A549 (cell line): Measurements from ENCODE around the gene OVCH1. TPM values are rescaled to one million over a fixed set of nuclear protein-coding genes. Genes with fewer than 3 reads are reported as not detected.
"Not testable (repeated sequence)": the region's sequence is repeated elsewhere in the genome, so short reads cannot be mapped to it uniquely, and the experiment has no call there.

Experiments used
- ATAC-seq, 2 experiments: fragments of 200-7000 bp in 1 of 2; fragments of >200 bp in 1 of 2; cut with Nextera tagmentation in 1 of 2; cut with Tn5 transposase in 1 of 2; 3 replicates each; pipeline versions ENCODE4 v1.8.0 to v1.9.1; 2018 to 2020; ENCODE audit warnings: mild to moderate bottlenecking in 1 of 2, moderate library complexity in 1 of 2
- CTCF ChIA-PET: fragments of 300-600 bp; sonication (Branson Sonifier 250); formaldehyde crosslinking; extraction: SDS; loops from one replicate; lab custom pipeline; 2021; ENCODE audit warnings: antibody characterized with exemption, inconsistent platforms; lab: Yijun Ruan, JAX
- POLR2A ChIA-PET: fragments of 350-600 bp; formaldehyde crosslinking; extraction: SDS; loops from one replicate; lab custom pipeline; 2021; ENCODE audit warnings: antibody characterized with exemption, inconsistent platforms; lab: Yijun Ruan, JAX
- DNase-seq, 2 experiments: peaks; one replicate each; pipeline versions ENCODE4 v3.0.0 to v3.0.0-alpha.2; 2011 to 2016; ENCODE audit warnings: low read depth in 1 of 2, low spot score in 1 of 2
- FAIRE-seq: peaks from 2 replicates; lab custom pipeline; 2011; peaks lifted over from hg19 to GRCh38; lab: Jason Lieb, UNC
- H3K27ac ChIP-seq, 2 experiments: fragments of >200 bp; sonication (Bioruptor Twin); formaldehyde crosslinking; 3 replicates each; pipeline ENCODE4 v1.5.1; 2016 to 2017
- H3K4me1 ChIP-seq: fragments of >200 bp; sonication (Bioruptor Twin); formaldehyde crosslinking; 3 replicates; pipeline ENCODE4 v1.6.1; 2016
- H3K4me2 ChIP-seq: fragments of >200 bp; sonication (Bioruptor Twin); formaldehyde crosslinking; 3 replicates; pipeline ENCODE4 v1.6.1; 2016
- H3K4me3 ChIP-seq: fragments of >200 bp; sonication (Bioruptor Twin); formaldehyde crosslinking; 3 replicates; pipeline ENCODE4 v1.5.1; 2016
- H3K9me3 ChIP-seq: fragments of >200 bp; sonication (Bioruptor Twin); formaldehyde crosslinking; 3 replicates; pipeline ENCODE4 v1.6.1; 2016
- CHD4 ChIP-seq: fragments of 200-600 bp; sonication (generic); IDR thresholded peaks from 2 replicates; pipeline ENCODE4 v1.6.1; 2016; ENCODE audit warnings: antibody characterized with exemption, mild to moderate bottlenecking, borderline replicate concordance
- E2F6 ChIP-seq: IDR thresholded peaks from 2 replicates; pipeline ENCODE4 v1.6.1; 2012; ENCODE audit warnings: low read depth, borderline replicate concordance
- EHMT2 ChIP-seq: fragments of 200-600 bp; sonication (generic); IDR thresholded peaks from 2 replicates; pipeline ENCODE4 v1.6.1; 2016; ENCODE audit warnings: antibody characterized with exemption, low read depth, mild to moderate bottlenecking, moderate library complexity
- ELK1 ChIP-seq: fragments of 150-350 bp; IDR thresholded peaks from 2 replicates; pipeline ENCODE4 v1.6.1; 2014; ENCODE audit warnings: low read depth, mild to moderate bottlenecking, low read length
- HOXA7 ChIP-seq: fragments of 250-450 bp; sonication (Bioruptor Pico); IDR thresholded peaks from 2 replicates; pipeline ENCODE4 v1.5.0; 2020; ENCODE audit warnings: mild to moderate bottlenecking, moderate library complexity
- HOXB13 ChIP-seq: fragments of 250-450 bp; sonication (Bioruptor Pico); IDR thresholded peaks from 2 replicates; pipeline ENCODE4 v1.5.0; 2020; ENCODE audit warnings: low read depth, mild to moderate bottlenecking, moderate library complexity
- HOXB5 ChIP-seq: fragments of 250-450 bp; sonication (Bioruptor Pico); IDR thresholded peaks from 2 replicates; pipeline ENCODE4 v1.5.0; 2020; ENCODE audit warnings: mild to moderate bottlenecking, moderate library complexity
- JUN ChIP-seq, 2 experiments: fragments of >200 bp; sonication (Bioruptor Twin); formaldehyde crosslinking; IDR thresholded peaks; 2 replicates in 1 of 2; 3 replicates in 1 of 2; pipeline ENCODE4 v1.6.1; 2016 to 2017
- MAFK ChIP-seq: fragments of 450-650 bp; IDR thresholded peaks from 2 replicates; pipeline ENCODE4 v1.6.1; 2014; ENCODE audit not compliant: partially characterized antibody
- MAX ChIP-seq: IDR thresholded peaks from 2 replicates; pipeline ENCODE4 v1.6.1; 2012
- NFE2L2 ChIP-seq: fragments of 150-350 bp; conservative IDR thresholded peaks from 2 replicates; pipeline ENCODE4 v1.6.1; 2014; ENCODE audit warnings: low read length
- PHF8 ChIP-seq: fragments of 200-600 bp; sonication (generic); IDR thresholded peaks from 2 replicates; pipeline ENCODE4 v1.6.1; 2016; ENCODE audit warnings: low read depth, mild to moderate bottlenecking, antibody characterized with exemption, moderate library complexity, borderline replicate concordance
- POLR2A ChIP-seq: IDR thresholded peaks from 2 replicates; pipeline ENCODE4 v1.6.1; 2012; ENCODE audit warnings: mild to moderate bottlenecking, low read length
- RCOR1 ChIP-seq: fragments of 150-350 bp; IDR thresholded peaks from 2 replicates; pipeline ENCODE4 v1.6.1; 2014; ENCODE audit warnings: antibody characterized with exemption, low read length, low read depth
- RNF2 ChIP-seq: fragments of 200-600 bp; sonication (generic); IDR thresholded peaks from 2 replicates; pipeline ENCODE4 v1.6.1; 2016; ENCODE audit warnings: low read depth, mild to moderate bottlenecking, antibody characterized with exemption, moderate library complexity, borderline replicate concordance
- SMC3 ChIP-seq: fragments of >200 bp; sonication (Bioruptor Twin); formaldehyde crosslinking; IDR thresholded peaks from 3 replicates; pipeline ENCODE4 v1.6.1; 2018; ENCODE audit warnings: inconsistent platforms
- TFCP2L1 ChIP-seq: fragments of 250-450 bp; sonication (Bioruptor Pico); IDR thresholded peaks from 2 replicates; pipeline ENCODE4 v1.5.0; 2021; ENCODE audit warnings: mild to moderate bottlenecking
- TP53 ChIP-seq: fragments of 250-450 bp; sonication (Bioruptor Pico); IDR thresholded peaks from 2 replicates; pipeline ENCODE4 v1.5.0; 2021; ENCODE audit warnings: mild to moderate bottlenecking, moderate library complexity
- USF2 ChIP-seq: fragments of 450-650 bp; IDR thresholded peaks from 2 replicates; pipeline ENCODE4 v1.6.1; 2014; ENCODE audit warnings: antibody characterized with exemption
- ZC3H11A ChIP-seq: fragments of 450-650 bp; IDR thresholded peaks from 2 replicates; pipeline ENCODE4 v1.6.1; 2014; ENCODE audit warnings: antibody characterized with exemption, mild to moderate bottlenecking
- ZFP36 ChIP-seq: fragments of 450-650 bp; IDR thresholded peaks from 2 replicates; pipeline ENCODE4 v1.6.1; 2014; ENCODE audit warnings: borderline replicate concordance; ENCODE audit not compliant: partially characterized antibody
- ZSCAN20 ChIP-seq: fragments of 250-450 bp; sonication (Bioruptor Pico); IDR thresholded peaks from 2 replicates; pipeline ENCODE4 v1.8.0; 2022; ENCODE audit warnings: mild to moderate bottlenecking, moderate library complexity
- WGBS: methylation state at CpG from one replicate; pipeline ENCODE4 v1.1.6; 2017; ENCODE audit errors: missing lambda C conversion rate; 5-methylcytosine and 5-hydroxymethylcytosine counted together
- polyA plus RNA-seq, 4 experiments: library from polyadenylated mRNA; depleted of rRNA in 3 of 4; stranded (reverse); fragments of >200 nt; fragmentation: RNase III in 1 of 4; extraction: RNeasy Plus Mini Kit Qiagen cat#74134 plus additional on column Dnase treatment in 1 of 4; gene quantifications; 2 replicates in 3 of 4; 3 replicates in 1 of 4; pipeline ENCODE4 v1.2.3, GENCODE V29; 2011 to 2017
- TF ChIP-seq, protein P1 (sequence below): fragments of >200 bp; sonication (Bioruptor Twin); formaldehyde crosslinking; IDR thresholded peaks from 3 replicates; pipeline ENCODE4 v1.5.1; 2016

The OVCH1 gene
- polyA plus RNA-seq, 2 of the 4 experiments (the other 2 are of a cell fraction): not detected

DNA sequence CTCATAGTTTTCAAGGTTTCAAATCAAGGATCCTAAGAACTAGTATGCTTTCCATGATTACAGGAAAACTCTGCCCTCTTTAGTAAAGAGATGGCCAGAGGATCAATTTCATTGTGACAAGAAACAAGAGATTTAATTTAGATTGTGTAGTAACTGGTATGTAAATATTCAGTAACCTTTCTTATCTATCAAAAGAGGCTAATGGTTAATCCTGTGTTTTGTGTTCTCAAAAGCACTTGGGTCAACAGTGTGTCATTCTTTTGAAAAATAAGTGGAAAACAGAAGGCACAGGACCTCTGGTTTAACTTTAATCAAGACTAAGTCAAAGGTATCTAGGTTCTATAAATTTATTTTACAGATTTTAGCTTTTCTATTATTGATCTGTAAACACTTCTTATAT is 59.9 kb downstream of the OVCH1 start:
- POLR2A ChIA-PET: interaction anchor here (1.1 kb wide), 1 partner anchor 57 kb away, joined by 3 read pairs; the partner anchor contains the start of gene ERGIC2
- no peak for DNase-seq

DNA sequence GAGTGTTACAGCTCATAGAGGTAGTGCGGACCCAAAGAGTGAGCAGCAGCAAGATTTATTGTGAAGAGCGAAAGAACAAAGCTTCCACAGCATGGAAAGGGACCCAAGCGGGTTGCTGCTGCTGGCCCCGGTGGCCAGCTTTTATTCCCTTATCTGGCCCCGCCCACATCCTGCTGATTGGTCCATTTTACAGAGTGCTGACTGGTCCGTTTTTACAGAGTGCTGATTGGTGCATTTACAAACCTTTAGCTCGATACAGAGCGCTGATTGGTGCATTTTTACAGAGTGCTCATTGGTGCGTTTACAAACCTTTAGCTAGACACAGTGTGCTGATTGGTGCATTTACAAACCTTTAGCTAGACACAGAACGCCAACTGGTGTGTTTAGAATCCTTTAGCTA is 60.7 kb downstream of the OVCH1 start:
- CTCF ChIA-PET, DNase-seq, ATAC-seq, H3K4me3 ChIP-seq, H3K9me3 ChIP-seq, FAIRE-seq, H3K4me1 ChIP-seq, H3K4me2 ChIP-seq, H3K27ac ChIP-seq: not testable (repeated sequence)
- TF ChIP-seq MAFK: peak; percentile 62
- WGBS: 45% methylated on average over 10 of the region's 10 CpGs
- POLR2A ChIA-PET: interaction anchor here (1.1 kb wide), 1 partner anchor 56 kb away, joined by 3 read pairs; the partner anchor contains the start of gene ERGIC2

More for the DNA sequence above, 59.9 kb downstream of the OVCH1 start:
- Histone ChIP-seq H3K27ac (no peak overlapping the region), H3K9me3 (no peaks in the 10 kb centered on the region; the same call in 2 of the 3 replicates), H3K4me3 (no peak overlapping the region)
- TF ChIP-seq EHMT2 (no peak), TP53 (no peak), ZFP36 (no peak), RCOR1 (no peak), HOXB13 (CRISPR knock-in tag) (no peak), ZC3H11A (no peak), JUN (IDR thresholded peaks at IDR 0.05) (no peak), SMC3 (no peak), PHF8 (no peak), MAFK (no peak), RNF2 (no peak), ZSCAN20 (CRISPR knock-in tag) (no peak), HOXA7 (CRISPR knock-in tag) (no peak), CHD4 (no peak)
- TF ChIP-seq, protein P1, sequence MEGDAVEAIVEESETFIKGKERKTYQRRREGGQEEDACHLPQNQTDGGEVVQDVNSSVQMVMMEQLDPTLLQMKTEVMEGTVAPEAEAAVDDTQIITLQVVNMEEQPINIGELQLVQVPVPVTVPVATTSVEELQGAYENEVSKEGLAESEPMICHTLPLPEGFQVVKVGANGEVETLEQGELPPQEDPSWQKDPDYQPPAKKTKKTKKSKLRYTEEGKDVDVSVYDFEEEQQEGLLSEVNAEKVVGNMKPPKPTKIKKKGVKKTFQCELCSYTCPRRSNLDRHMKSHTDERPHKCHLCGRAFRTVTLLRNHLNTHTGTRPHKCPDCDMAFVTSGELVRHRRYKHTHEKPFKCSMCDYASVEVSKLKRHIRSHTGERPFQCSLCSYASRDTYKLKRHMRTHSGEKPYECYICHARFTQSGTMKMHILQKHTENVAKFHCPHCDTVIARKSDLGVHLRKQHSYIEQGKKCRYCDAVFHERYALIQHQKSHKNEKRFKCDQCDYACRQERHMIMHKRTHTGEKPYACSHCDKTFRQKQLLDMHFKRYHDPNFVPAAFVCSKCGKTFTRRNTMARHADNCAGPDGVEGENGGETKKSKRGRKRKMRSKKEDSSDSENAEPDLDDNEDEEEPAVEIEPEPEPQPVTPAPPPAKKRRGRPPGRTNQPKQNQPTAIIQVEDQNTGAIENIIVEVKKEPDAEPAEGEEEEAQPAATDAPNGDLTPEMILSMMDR: no peak
- TF ChIP-seq, all 56 proteins: peak for 0
- FAIRE-seq (peak; percentile 59), ATAC-seq (no peak)
- Histone ChIP-seq H3K4me2 (no peak overlapping the region), H3K4me1 (no peaks in the 10 kb centered on the region)
- CTCF ChIA-PET: no interaction called here

- Histone ChIP-seq H3K4me1 (no peaks in the 10 kb centered on the region), H3K27ac (no peak overlapping the region), H3K4me3 (no peak overlapping the region), H3K4me2 (no peak overlapping the region), H3K9me3 (no peaks in the 10 kb centered on the region)
- FAIRE-seq (no peak), DNase-seq (no peak), ATAC-seq (no peak)
- no peak for TF ChIP-seq CHD4
- TF ChIP-seq E2F6: no peak
- no peak for TF ChIP-seq HOXB13 (CRISPR knock-in tag)
- TF ChIP-seq TFCP2L1 (CRISPR knock-in tag): no peak
- TF ChIP-seq ELK1: no peak
- TF ChIP-seq USF2: no peak
- TF ChIP-seq NFE2L2: no peak
- TF ChIP-seq MAX: no peak
- no peak for TF ChIP-seq HOXB5 (CRISPR knock-in tag)
- TF ChIP-seq POLR2A: no peak
- TF ChIP-seq MAFK: no peak
- ChIA-PET CTCF (no interaction called here), POLR2A (no interaction called here)
- WGBS: 3% methylated on average over 3 of the region's 3 CpGs
These were observed 66.0 kb downstream of the OVCH1 start for GRCh38 chr12:29431513-29431912.
